Colon (tissue), 2 donors: ENCODE results near the gene NOTCH4.

Experiments
- FAIRE-seq: peaks from 2 replicates; lab custom pipeline; 2012; peaks lifted over from hg19 to GRCh38; lab: Jason Lieb, UNC
- donor health status: control.
- donor health status: control.

The NOTCH4 gene

DNA sequence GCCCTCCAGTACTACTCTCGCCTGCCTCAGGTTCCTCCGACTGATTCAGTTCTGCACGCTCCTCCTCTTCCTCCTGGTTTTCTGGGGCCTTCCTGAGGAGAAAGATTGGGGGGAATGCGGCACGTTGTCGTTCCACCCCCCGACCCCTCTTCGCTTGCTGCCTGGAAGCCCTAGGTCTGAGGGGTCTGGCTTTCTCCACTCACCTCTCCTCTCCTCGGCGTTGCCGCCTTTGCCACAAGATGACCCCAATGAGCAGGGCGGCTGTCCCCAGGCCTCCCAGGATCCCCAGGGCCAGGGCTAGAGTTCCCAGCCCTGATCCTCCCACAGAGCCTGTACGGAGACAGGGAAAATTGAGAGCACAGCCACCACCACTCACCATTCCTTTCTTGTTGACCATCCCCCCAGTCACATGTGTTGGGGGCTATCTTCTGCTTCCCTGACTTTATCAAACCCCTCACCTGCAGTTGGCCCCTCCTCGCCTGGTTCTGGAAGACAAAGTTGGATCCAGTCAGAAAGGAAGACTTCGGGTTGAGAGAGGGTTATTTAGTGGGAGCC, 42.6 kb downstream of the NOTCH4 start:
- no peak for FAIRE-seq

DNA sequence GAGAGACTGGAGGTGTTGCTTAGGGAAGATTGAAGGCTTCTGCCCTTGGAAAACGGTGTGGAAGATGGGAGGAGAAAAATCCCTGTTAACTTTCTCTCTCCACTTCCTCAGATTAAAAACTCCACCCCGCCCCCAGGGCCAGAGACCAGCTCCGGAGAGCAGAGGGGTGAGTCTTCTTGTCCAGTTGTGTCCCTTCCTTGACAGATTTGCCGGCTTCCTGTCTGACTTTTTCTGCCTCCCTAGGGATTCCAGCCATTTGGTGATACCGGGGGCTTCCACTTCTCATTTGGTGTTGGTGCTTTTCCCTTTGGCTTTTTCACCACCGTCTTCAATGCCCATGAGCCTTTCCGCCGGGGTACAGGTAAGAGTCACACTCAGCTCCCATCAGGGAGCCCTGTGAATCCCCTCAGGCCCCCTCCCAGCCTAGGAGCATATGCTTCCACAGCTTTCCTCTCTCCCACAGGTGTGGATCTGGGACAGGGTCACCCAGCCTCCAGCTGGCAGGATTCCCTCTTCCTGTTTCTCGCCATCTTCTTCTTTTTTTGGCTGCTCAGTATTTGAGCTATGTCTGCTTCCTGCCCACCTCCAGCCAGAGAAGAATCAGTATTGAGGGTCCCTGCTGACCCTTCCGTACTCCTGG, 44.0 kb downstream of the NOTCH4 start:
- FAIRE-seq = no peak

DNA sequence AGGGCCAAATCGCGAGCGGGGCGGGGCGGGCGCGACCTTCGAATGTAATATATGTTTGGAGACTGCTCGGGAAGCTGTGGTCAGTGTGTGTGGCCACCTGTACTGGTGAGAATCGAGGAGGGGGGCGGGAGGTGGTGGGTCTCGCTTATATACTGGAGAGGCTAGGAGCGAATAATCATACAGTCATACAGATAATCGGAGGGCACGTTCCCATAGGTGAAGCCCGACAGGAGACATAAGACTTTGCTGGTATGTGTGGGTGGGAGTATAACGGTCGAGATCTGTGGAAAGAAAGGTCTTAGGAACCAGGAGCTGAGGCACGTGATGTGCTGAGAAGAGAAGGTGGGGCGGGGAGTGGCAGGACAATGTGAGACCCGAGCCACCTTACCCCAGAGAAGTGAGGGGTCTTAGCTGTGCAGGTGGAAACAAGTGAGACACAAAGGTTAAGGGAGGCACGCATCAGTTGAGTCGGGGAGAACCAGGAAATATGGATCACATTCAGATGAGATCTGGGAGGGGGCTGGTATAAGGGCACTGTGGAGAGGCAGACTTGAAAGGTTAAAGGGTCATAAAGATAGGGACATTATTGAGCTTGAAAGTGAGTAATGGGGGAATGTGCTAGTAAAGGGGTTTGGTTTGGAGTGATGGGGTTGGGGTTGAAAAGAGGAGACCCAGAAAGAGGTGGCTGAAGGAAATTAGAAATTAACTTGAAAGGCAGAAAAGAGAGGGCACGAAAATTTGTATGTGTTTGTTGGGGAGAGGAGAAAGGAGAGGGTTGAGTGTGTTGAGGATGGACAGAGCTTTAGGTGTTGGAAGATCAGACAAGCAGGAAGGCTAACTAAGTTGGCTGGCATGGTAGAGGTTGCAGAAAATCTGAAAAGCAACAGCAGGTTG, 45.1 kb downstream of the NOTCH4 start:
- FAIRE-seq = no peak

DNA sequence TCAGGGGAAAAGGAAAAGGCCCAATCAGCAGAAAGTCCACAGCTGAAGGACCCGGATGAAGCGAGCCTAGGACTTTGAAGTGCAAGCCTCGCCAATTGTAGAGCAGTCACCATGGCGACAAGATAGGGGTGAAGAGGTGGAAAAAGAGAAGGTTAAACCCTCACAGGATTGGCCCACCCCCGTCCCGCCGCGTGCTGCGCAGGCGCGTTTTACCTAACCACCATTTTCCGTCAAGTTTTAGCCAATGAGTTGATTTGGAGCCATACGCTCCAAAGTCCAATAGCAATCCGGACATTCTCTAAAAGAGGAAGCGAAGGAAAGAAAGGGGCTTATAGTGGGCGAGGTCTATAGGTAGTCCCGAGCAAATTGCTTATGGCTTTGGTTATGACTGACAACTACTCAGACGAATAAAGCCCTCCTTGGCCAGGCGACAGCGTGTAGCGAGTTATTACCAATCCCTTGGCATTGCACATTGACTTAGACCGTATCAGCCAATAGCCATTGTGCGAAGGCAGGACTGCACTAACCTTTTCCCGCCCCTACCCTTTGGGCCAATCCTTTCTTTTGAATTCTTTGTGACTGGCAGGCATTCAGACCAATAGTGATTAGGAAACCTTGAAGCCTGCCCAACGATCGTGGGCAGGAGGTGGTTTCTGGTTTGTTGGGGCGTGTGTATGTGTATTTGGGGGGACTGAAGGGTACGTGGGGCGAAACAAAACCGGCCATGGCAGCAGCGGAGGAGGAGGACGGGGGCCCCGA, 45.9 kb downstream of the NOTCH4 start, which contains the start of gene RNF5:
TSS of gene RNF5 (plus strand) at position 618 of the 759 bp plus-strand sequence. CDS start at position 725, 107 bp downstream.
- peak; percentile 95 for FAIRE-seq

DNA sequence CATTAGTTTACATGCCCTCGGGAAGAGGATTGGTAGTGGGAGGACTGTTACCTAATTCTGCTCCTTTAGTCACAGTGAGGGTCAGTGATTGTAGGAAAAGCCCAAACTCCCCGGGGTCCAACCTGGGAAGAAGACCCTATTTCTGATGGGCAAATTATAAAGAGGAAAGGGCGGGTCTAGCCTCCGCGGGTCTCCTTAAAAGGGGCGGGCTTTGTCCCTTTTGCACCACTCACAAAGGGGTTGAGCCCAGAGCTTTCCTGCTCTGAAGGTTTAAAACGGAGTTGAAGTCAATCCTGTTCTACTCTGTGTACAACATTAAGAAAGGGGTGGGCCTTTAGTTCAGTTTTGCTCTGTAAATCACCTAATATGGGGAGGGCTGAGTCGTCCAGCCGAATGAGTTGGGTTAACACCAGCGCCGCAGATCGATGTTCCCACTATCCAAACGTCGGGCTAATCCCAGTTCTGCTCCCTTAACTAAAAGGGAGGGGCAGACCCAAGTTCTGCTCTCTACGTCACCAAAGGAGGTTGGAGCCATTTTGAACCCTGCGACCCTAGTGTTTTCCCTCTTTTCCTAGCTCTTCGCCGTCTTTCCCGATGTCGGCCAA, 46.6 kb downstream of the NOTCH4 start:
- FAIRE-seq = no peak

DNA sequence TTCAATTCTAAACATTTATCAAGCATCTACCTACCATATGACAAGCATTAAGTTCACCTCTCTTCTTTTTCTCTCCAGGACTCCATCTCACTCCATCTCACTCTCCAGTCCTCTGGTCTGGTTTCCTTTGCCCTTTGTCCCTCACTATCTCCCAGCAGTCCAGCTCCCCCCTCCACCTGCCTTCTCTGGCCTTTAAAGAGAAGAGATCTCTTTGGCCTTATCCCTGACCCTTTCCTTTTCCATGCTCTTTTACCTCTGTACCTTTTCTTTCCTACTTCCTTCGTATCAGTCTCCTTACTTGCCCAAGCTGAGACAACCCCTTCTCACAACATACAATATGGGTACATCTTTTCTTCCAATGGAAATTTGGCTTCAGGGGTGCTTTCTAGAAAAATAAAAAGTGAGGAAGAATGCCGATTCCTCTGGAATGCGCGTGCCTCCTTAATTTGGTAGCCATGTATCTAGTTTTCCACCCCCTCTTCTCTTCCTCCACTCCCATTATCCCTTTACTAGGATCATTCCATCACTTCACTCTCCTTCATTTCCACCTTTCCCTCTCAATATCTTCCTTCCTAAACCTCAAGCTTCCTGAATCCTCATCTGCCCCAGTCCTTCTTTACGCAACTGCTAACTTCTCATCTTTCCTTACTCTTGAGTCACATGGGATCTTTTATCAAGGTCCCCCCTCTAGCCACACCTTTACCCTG, 47.2 kb downstream of the NOTCH4 start:
- FAIRE-seq = no peak

DNA sequence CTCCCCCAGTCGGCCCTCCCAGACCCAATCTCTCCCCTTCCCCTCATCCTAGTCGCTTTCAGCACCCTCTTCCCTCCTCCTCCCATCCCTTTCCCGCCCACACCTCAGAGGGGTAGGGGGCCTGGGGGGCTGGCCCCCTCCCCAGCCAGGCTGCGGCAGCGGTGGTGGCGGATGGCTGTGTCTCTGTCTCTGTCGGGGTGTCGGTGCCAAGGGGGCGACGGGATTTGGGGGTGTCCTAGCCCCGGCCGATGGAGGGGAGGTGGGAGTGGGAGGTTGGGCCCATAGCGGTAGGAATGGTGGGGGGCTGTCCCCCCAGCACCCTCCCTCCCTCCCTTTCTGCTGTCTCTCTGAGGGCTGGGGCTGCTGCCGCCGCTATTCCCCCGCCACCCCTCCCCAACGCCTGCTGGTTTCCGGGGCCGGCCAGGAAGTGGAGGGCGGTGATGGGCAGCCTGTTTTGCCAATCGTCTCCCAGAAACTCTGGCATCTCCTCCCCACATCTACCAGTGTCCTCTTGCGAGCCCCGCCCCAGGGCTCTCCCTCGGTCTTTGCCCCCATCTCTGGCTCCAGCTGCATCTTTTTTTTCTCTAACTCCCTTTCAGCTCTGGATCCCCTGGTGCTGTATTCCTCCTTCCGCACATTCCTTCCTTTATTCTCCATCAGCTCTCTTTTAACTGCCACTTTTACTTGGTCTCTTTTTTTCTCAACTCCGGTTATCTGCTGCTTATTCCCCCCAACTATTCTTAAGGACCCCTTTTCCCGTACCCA, 48.0 kb downstream of the NOTCH4 start, which contains the start of gene AGPAT1:
TSS of gene AGPAT1 (minus strand) at position 374 of the 765 bp plus-strand sequence. CDS start 4,588 bp downstream, outside the sequence.
- FAIRE-seq = no peak

DNA sequence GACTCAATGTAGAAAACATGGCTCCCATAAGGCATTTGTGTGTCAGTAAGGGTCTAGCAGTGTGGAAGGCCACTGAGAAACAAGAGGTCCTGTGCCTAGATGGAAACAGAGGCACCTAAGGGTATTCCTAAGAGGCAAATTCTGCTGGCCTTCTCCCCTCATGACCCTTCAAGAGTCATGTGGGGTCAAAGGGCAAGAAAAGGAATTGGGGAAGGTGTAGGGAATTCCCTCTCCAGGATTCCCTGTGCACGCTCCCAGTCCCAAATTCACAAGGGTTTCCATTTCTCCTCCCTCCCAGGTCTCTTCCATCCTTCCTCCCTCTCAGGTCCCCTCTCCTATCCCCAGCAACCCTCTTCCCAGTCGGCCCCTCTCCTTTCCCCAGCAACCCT, 48.6 kb downstream of the NOTCH4 start:
- FAIRE-seq = no peak

DNA sequence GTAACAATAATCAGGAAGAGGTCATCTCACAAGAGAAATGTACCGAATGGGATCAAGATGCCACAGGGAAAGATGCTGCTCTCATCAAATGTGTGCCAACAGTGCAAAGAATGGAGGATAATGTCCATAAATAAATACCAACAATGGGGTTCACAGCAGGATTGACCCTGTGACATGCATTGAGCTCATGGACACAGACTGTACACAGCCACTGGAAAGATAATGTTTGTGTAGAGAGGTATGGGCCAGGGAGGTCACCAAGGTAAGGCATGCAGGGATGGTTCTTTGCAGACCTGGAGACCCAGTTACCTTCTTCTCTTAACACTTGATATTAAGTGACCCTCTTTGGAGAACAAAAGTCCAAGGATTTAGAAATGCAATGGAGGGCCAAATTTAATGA, 49.5 kb downstream of the NOTCH4 start:
- FAIRE-seq = no peak

DNA sequence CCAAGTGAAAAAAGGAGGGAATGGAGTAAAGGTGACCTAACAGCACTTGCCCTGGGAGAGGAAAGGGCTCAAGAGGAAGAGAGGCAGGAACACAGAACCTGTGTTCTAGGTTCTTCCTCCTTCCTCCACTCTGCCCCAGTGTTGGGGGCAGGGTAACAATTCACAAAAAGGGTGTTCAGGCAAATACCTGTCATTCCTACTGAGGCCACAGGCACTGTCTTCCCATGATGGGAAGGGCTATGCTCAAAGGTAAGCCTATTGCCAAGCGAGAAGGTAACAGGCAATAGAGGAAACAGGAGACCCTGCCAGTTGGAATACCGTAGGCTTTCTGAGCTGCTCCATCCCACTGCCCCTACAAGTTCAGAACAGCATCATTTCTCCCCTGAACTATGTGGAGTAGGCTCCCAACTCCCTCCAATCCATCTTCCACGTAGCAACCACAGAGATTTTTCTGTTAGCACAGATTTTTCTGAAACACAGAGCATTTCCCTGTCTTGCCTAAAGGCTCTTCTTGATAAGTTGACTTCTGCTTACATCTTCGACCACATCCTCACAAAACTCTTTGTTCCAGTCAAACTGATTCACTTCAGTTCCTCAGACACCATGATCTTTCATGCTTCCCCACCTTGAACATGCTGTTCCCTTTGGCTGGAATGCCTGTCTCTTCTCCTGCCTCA, 50.7 kb downstream of the NOTCH4 start:
- no peak for FAIRE-seq

DNA sequence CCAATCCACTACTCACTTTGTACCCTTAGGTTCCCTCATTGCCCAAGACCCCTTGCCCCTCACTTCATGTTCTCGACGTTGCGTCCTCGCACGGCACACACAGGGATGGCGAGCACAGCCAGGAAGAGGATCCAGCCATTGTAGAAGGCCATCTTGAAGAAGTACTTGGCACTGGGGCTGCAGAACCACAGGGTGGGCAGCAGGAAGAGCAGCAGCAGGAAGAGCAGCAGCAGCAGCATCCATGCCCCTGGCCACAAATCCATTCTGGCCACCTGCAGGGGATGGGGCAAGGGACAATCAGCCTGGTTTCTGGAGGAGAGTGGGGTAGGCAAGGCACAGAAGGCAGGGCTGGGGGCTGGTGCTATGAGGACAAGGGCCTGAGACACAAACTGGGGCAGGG, 52.6 kb downstream of the NOTCH4 start:
- no peak for FAIRE-seq

DNA sequence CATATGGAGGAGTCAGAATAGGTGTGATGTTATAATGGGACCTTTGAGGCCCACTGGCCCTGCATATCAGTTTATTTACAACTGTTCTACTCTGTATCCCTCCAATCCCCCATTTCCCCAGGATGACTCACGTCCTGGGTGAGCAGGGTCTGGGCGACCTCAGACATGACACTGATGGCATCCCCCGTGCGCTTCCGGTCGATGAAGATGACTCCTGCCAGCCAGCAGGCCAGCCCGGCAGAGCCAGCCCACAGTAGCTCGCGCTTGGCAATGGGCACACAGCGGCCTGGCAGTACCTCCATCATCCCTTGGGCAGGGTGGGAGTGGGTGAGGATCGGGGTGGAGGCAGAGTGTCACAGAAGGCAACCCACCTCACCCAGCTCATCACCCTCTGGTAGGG, 53.6 kb downstream of the NOTCH4 start:
- no peak for FAIRE-seq

DNA sequence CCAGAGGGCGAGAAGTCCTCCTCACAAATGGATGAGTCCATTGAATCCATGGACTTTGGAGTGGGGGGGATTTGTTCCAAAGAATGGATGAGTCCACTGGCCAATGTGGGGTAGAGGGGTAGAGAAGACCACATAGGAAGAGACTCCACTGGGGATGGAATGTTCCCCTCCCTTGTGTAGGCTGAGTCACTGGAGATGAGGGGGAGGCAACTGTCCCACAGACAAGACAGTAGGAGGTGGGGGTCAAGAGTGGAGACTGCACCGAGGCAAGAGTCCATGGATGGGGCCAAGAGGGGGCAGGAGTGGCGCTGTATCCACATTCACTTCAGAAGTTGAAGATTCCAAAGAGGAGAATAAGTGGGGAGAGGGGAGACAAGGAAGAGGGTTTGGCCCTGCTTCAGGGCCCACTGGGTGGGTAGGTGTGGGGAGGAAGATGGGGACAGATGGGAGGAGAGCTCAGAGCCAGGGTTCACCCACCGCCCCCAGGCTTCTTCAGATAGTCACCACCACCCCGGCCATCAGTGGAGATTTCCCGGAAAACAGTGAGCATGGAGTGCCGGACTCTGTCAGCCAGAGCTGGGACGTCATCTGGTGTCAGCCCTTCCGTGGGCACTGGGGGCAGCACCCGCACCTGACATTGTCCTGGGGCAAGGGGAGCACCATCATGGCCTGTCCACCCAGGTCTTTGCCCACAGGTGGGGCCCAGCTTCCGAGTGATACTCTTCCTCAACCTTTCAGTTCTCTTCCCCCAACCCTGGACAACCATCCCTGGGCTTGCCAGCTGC, 54.9 kb downstream of the NOTCH4 start:
- no peak for FAIRE-seq

DNA sequence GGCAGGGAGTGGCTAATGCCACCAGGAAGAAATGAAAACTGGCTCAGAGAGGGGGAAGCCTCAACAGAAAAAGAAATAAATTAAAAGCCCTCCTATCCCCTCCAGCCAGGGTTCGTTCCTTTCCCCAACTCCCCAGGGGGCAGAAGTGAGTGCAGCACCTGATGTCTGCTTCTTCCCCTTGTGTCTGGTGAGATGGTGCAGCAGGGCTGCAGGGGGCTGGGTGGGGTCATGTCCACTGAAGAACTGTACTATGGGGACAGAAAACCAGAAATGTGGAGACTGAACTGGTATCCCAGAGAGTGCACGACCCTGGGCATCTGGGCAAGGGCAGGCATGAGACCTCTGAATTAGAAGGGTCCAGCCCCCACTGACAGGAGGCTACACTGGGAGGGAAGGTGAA, 55.5 kb downstream of the NOTCH4 start:
- no peak for FAIRE-seq

DNA sequence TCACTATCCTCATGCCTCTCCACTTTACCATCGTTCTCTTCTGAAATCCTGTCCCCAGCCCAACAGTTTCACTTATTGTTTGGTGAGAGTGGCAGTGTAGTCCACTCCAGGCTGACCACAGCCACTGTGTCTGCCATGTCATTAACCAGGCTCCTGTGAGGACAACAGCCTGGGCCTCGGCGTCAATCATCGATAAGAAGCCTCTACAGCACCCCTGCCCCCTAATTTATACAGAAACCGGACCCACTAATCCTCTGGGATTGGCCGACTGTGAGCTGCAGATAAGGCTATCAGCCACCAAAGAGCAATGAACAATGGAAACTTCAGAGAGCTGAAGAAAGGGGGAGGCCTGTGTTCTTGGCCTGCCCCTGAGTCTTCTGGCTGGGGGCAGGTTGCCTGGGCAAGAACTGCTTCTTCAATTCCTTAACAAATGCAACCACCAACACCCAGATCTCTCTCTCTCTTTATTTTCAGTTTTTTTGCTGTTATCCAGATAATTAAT, 56.1 kb downstream of the NOTCH4 start:
- no peak for FAIRE-seq

DNA sequence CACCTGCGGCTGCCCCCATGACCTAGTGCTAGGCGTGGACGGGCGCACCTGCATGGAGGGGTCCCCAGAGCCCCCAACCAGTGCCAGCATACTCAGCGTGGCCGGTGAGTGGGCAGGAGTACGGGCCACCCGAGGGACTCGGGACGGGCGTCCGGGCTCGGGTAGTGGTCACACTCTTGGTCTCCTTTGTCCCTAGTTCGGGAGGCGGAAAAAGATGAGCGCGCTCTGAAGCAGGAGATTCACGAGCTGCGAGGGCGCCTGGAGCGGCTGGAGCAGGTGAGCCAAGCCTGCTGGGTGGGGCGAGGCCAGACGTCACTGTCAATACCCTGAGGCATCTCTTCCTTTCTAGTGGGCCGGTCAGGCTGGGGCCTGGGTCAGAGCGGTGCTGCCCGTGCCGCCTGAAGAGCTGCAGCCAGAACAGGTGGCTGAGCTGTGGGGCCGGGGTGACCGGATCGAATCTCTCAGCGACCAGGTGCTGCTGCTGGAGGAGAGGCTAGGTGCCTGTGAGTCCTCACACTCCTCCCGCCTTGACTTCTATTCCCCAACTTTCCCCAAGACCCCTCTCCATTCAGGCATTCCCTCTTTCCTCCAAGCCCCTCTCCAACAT, 56.6 kb downstream of the NOTCH4 start:
- no peak for FAIRE-seq

DNA sequence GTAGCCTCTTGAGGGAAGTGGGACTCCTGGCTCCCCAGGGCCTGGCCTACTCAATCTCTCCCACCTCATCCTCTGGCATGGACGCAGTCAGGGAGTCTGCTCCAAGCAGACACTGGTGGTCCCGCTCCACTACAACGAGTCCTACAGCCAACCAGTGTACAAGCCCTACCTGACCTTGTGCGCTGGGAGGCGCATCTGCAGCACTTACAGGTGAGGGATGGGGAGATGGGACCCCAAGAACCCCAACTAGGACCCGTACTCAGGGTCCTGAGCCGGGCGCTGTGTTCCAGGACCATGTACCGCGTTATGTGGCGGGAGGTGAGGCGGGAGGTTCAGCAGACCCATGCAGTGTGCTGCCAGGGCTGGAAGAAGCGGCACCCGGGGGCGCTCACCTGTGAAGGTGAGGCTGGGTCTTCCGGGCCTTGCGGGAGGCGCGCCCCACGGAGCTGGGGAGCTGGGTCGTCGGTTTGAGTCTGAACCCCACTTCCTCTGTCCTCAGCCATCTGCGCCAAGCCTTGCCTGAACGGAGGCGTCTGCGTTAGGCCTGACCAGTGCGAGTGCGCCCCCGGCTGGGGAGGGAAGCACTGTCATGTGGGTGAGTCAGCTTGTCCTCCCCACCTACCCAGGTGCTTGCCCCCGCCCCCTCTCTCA, 57.3 kb downstream of the NOTCH4 start:
- FAIRE-seq = no peak

DNA sequence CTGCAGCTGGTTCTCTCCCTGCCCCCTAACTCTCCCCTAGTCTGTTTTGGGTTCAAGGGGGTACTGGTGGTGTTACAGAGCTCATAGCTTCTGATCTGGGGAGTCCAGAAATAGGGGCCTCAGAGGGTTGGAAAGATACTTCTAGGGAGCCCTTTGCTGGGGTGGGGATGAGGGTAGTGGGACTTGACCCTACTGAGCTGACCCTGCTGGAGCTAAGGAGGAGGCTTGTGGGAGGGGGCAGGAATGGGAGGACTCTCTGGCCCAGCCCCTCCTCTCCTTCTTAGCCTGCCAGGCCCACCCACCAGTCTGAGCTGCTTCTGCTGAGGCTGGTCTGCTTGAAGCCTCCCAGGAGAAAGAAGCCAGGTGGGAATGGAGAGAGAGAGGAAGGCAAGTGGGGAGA, 59.6 kb downstream of the NOTCH4 start, which contains the start of gene EGFL8:
TSS of gene EGFL8 (plus strand) at position 301 of the 400 bp plus-strand sequence. CDS start 1,571 bp downstream, outside the sequence.
- no peak for FAIRE-seq
